Activated naive CD4-positive, alpha-beta T cell treated with anti-CD3 and anti-CD28 coated beads for 36 hours (primary cell): ENCODE measurements around the gene MPZL1. TPM values are rescaled to one million over a fixed set of nuclear protein-coding genes. Genes with fewer than 3 reads are reported as not detected.
"Not testable (repeated sequence)": the region's sequence is repeated elsewhere in the genome, so short reads cannot be mapped to it uniquely, and the experiment has no call there.

Source experiments
- CTCF ChIA-PET: fragments of 350-600 bp; sonication (Branson Sonifier 250); formaldehyde crosslinking; loops from one replicate; lab custom pipeline; 2021; ENCODE audit warnings: antibody characterized with exemption; lab: Charles Lee
- DNase-seq: peaks from one replicate; pipeline ENCODE4 v3.0.0-alpha.2; 2020
- H3K27ac Mint-ChIP-seq: one replicate; pipeline ENCODE4 v1.8.0; 2021; ENCODE audit warnings: mild to moderate bottlenecking, mixed read lengths
- H3K27me3 Mint-ChIP-seq: one replicate; pipeline ENCODE4 v1.8.0; 2021; ENCODE audit warnings: low read depth, mixed read lengths
- H3K36me3 Mint-ChIP-seq: one replicate; pipeline ENCODE4 v1.8.0; 2021; ENCODE audit warnings: low read depth, mixed read lengths
- H3K4me1 Mint-ChIP-seq: one replicate; pipeline ENCODE4 v1.8.0; 2021; ENCODE audit warnings: low read depth, mixed read lengths
- H3K4me3 Mint-ChIP-seq: one replicate; pipeline ENCODE4 v1.8.0; 2021; ENCODE audit warnings: mild to moderate bottlenecking, moderate library complexity, mixed read lengths
- H3K9me3 Mint-ChIP-seq: one replicate; pipeline ENCODE4 v1.8.0; 2021; ENCODE audit warnings: mixed read lengths
- intact Hi-C: fragments of 100-400 bp; cut with micrococcal nuclease; formaldehyde crosslinking; loops from one replicate; pipeline ENCODE4 v1.15.1; 2023
- total RNA-seq, 2 experiments: library from RNA; stranded (reverse); gene quantifications; one replicate each; pipeline ENCODE4 v1.2.3, GENCODE V29; 2021

The MPZL1 gene
- total RNA-seq, 2 experiments from 2014 or later: 24.2 to 28.1 TPM

- Mint-ChIP-seq H3K9me3 (no peaks in the 10 kb centered on the region), H3K27ac (no peak overlapping the region), H3K36me3 (peaks cover 14% of the 10 kb centered on the region), H3K27me3 (no peaks in the 10 kb centered on the region), H3K4me1 (peaks cover 14% of the 10 kb centered on the region), H3K4me3 (no peak overlapping the region)
- DNase-seq: no peak
- intact Hi-C loops: no loop called here
- CTCF ChIA-PET: no interaction called here
Measured at GRCh38 chr1:167792188-167792565, 70.4 kb downstream of the MPZL1 start.

- intact Hi-C loops: loop anchor here (1.0 kb wide), 1 partner anchor 9 kb away; no protein-coding TSS in a partner anchor
- Mint-ChIP-seq H3K27ac (no peak overlapping the region), H3K36me3 (peaks cover 8% of the 10 kb centered on the region), H3K4me3 (no peak overlapping the region), H3K4me1 (peaks cover 16% of the 10 kb centered on the region), H3K9me3 (no peaks in the 10 kb centered on the region), H3K27me3 (no peaks in the 10 kb centered on the region)
- CTCF ChIA-PET: interaction anchor here (1.3 kb wide), 1 partner anchor 9 kb away, joined by 3 read pairs; no protein-coding TSS in a partner anchor
- DNase-seq: no peak
Measured at GRCh38 chr1:167794043-167794442, 72.3 kb downstream of the MPZL1 start.

- DNase-seq: no peak
- intact Hi-C loops: no loop called here
- CTCF ChIA-PET: interaction anchor here (0.7 to 1.5 kb wide), 4 partner anchors 34 to 108 kb away, joined by 3 to 4 read pairs (median 4); no protein-coding TSS in a partner anchor
- Mint-ChIP-seq H3K9me3 (no peaks in the 10 kb centered on the region), H3K4me1 (peaks cover 14% of the 10 kb centered on the region), H3K36me3 (peaks cover 5% of the 10 kb centered on the region), H3K27ac (no peak overlapping the region), H3K27me3 (no peaks in the 10 kb centered on the region), H3K4me3 (no peak overlapping the region)
Measured at GRCh38 chr1:167795810-167796740, 74.3 kb downstream of the MPZL1 start.

- CTCF ChIA-PET: interaction anchor here (0.8 to 1.5 kb wide), 4 partner anchors 35 to 109 kb away, joined by 3 to 4 read pairs (median 4); no protein-coding TSS in a partner anchor
- Mint-ChIP-seq H3K4me1 (peaks cover 14% of the 10 kb centered on the region), H3K27me3 (no peaks in the 10 kb centered on the region), H3K4me3 (no peak overlapping the region), H3K9me3 (no peaks in the 10 kb centered on the region), H3K27ac (no peak overlapping the region), H3K36me3 (peaks cover 5% of the 10 kb centered on the region)
- DNase-seq: peak; percentile 61
- intact Hi-C loops: no loop called here
Measured at GRCh38 chr1:167797015-167797414, 75.2 kb downstream of the MPZL1 start.

GRCh38 chr1:167798952-167799351 lies 77.2 kb downstream of the MPZL1 start:
- Mint-ChIP-seq H3K9me3 (no peaks in the 10 kb centered on the region), H3K36me3 (peaks cover 3% of the 10 kb centered on the region), H3K4me1 (peaks cover 20% of the 10 kb centered on the region), H3K4me3 (no peak overlapping the region), H3K27me3 (no peaks in the 10 kb centered on the region), H3K27ac (no peak overlapping the region)
- intact Hi-C loops: no loop called here
- DNase-seq: no peak
- CTCF ChIA-PET: no interaction called here

- DNase-seq: no peak
- intact Hi-C loops: loop anchor here (5.0 to 10.0 kb wide), 2 partner anchors 577 to 925 kb away; partner anchors contain the start of genes POU2F1 and TADA1
- H3K36me3 Mint-ChIP-seq: no peaks in the 10 kb centered on the region
- H3K27ac Mint-ChIP-seq: no peak overlapping the region
- H3K27me3 Mint-ChIP-seq: no peaks in the 10 kb centered on the region
- H3K4me3 Mint-ChIP-seq: no peak overlapping the region
- CTCF ChIA-PET: interaction anchor here (1.4 kb wide), 1 partner anchor 9 kb away, joined by 3 read pairs; no protein-coding TSS in a partner anchor
- H3K9me3 Mint-ChIP-seq: no peaks in the 10 kb centered on the region
- H3K4me1 Mint-ChIP-seq: peaks cover 23% of the 10 kb centered on the region
Measured at GRCh38 chr1:167799747-167800146, 78.0 kb downstream of the MPZL1 start.

GRCh38 chr1:167800251-167800650 lies 78.5 kb downstream of the MPZL1 start:
- no peak overlapping the region for H3K4me3 Mint-ChIP-seq
- intact Hi-C loops: loop anchor here (5.0 to 10.0 kb wide), 2 partner anchors 578 to 925 kb away; partner anchors contain the start of genes POU2F1 and TADA1

GRCh38 chr1:167802235-167802634 lies 80.5 kb downstream of the MPZL1 start:
- CTCF ChIA-PET: interaction anchor here (0.6 to 1.7 kb wide), 4 partner anchors 41 to 1877 kb away, joined by 3 to 5 read pairs (median 4); partner anchors contain the start of gene MPZL1
- H3K4me3 Mint-ChIP-seq: no peak overlapping the region
- peaks cover 2% of the 10 kb centered on the region for H3K9me3 Mint-ChIP-seq
- DNase-seq: no peak
- no peaks in the 10 kb centered on the region for H3K36me3 Mint-ChIP-seq
- H3K27me3 Mint-ChIP-seq: no peaks in the 10 kb centered on the region
- no peak overlapping the region for H3K27ac Mint-ChIP-seq
- H3K4me1 Mint-ChIP-seq: peaks cover 26% of the 10 kb centered on the region
- intact Hi-C loops: loop anchor here (2.0 to 10.0 kb wide), 3 partner anchors 337 to 927 kb away; partner anchors contain the start of genes POU2F1 and TADA1

More at GRCh38 chr1:167800251-167800650, 78.5 kb downstream of the MPZL1 start:
- H3K27ac Mint-ChIP-seq: no peak overlapping the region
- CTCF ChIA-PET: interaction anchor here (1.0 to 1.4 kb wide), 2 partner anchors 9 to 84 kb away, joined by 3 to 5 read pairs; no protein-coding TSS in a partner anchor
- H3K4me1 Mint-ChIP-seq: peaks cover 28% of the 10 kb centered on the region
- H3K36me3 Mint-ChIP-seq: no peaks in the 10 kb centered on the region
- no peaks in the 10 kb centered on the region for H3K27me3 Mint-ChIP-seq
- H3K9me3 Mint-ChIP-seq: no peaks in the 10 kb centered on the region
- no peak for DNase-seq

GRCh38 chr1:167803358-167804207 lies 81.8 kb downstream of the MPZL1 start:
- peaks cover 2% of the 10 kb centered on the region for H3K9me3 Mint-ChIP-seq
- peak overlapping the region; percentile 50 for H3K4me3 Mint-ChIP-seq
- intact Hi-C loops: loop anchor here (1.0 to 10.0 kb wide), 15 partner anchors 9 to 929 kb away; partner anchors contain the start of genes DCAF6, MPZL1, POU2F1 and TADA1
- peak overlapping the region; percentile 80 for H3K27ac Mint-ChIP-seq
- H3K4me1 Mint-ChIP-seq: peaks cover 24% of the 10 kb centered on the region
- CTCF ChIA-PET: interaction anchor here (0.6 to 2.7 kb wide), 6 partner anchors 42 to 279 kb away, joined by 3 to 12 read pairs (median 4); partner anchors contain the start of gene MPZL1
- H3K27me3 Mint-ChIP-seq: no peaks in the 10 kb centered on the region
- H3K36me3 Mint-ChIP-seq: no peaks in the 10 kb centered on the region
- DNase-seq: peak; percentile 98

- Mint-ChIP-seq H3K27me3 (no peaks in the 10 kb centered on the region), H3K4me3 (no peak overlapping the region), H3K27ac (peak overlapping the region; percentile 65), H3K9me3 (peaks cover 2% of the 10 kb centered on the region), H3K4me1 (peaks cover 24% of the 10 kb centered on the region), H3K36me3 (no peaks in the 10 kb centered on the region)
- peak; percentile 59 for DNase-seq
- intact Hi-C loops: loop anchor here (10.0 kb wide), 1 partner anchor 930 kb away; the partner anchor contains the start of gene TADA1
- CTCF ChIA-PET: interaction anchor here (0.8 to 2.7 kb wide), 3 partner anchors 89 to 421 kb away, joined by 3 to 12 read pairs (median 4); no protein-coding TSS in a partner anchor
Measured at GRCh38 chr1:167805041-167805556, 83.3 kb downstream of the MPZL1 start.

- intact Hi-C loops: loop anchor here (10.0 kb wide), 1 partner anchor 931 kb away; the partner anchor contains the start of gene TADA1
- H3K4me1 Mint-ChIP-seq: peaks cover 24% of the 10 kb centered on the region
- H3K27me3 Mint-ChIP-seq, CTCF ChIA-PET, H3K4me3 Mint-ChIP-seq, H3K9me3 Mint-ChIP-seq, H3K27ac Mint-ChIP-seq, DNase-seq, H3K36me3 Mint-ChIP-seq: not testable (repeated sequence)
Measured at GRCh38 chr1:167806235-167806634, 84.5 kb downstream of the MPZL1 start.
